ENCODE data around the gene FCHSD2.

The FCHSD2 gene

DNA sequence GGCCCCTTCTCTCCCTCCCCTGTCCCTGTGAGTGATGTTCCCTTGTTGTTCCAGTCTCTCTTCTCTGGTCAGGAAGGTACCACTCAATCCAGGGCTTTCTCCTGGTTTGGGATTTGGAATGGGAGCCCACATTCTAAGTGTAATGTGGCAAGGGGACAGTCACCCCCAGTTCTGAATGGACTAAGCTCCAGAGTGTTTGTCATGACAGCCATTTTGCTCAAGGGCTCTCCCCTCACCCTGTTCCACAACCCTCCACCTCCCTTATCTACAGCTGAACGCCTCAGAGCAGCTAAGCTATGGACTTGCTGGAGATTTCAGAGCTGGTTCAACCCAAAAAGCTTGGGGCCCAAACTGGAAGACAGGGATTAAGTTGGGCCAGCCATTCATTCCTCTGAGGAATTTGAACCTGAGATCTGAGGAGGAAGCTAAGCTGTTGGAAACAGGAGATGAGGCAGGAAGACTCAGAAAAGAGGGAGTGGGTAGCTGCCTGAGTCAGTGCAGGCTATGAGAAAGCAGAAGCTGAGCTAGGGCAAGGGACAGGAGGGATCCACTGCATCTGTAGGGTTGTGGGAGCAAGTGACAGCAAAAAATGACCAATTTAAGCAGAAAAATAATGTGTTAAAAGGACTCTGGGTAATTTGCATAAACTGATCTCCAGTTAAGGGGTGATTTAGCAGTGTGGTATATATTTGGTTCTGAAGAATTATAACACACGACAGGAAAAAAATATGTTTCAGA lies 22.9 kb upstream of the FCHSD2 start:
- TF ChIP-seq, protein P1, sequence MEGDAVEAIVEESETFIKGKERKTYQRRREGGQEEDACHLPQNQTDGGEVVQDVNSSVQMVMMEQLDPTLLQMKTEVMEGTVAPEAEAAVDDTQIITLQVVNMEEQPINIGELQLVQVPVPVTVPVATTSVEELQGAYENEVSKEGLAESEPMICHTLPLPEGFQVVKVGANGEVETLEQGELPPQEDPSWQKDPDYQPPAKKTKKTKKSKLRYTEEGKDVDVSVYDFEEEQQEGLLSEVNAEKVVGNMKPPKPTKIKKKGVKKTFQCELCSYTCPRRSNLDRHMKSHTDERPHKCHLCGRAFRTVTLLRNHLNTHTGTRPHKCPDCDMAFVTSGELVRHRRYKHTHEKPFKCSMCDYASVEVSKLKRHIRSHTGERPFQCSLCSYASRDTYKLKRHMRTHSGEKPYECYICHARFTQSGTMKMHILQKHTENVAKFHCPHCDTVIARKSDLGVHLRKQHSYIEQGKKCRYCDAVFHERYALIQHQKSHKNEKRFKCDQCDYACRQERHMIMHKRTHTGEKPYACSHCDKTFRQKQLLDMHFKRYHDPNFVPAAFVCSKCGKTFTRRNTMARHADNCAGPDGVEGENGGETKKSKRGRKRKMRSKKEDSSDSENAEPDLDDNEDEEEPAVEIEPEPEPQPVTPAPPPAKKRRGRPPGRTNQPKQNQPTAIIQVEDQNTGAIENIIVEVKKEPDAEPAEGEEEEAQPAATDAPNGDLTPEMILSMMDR (IDR thresholded peaks at IDR 0.05; ENCODE audit: low read depth, low read length) = no peak
- DNase-seq (ENCODE audit: extremely low read depth, low read depth) = no peak

DNA sequence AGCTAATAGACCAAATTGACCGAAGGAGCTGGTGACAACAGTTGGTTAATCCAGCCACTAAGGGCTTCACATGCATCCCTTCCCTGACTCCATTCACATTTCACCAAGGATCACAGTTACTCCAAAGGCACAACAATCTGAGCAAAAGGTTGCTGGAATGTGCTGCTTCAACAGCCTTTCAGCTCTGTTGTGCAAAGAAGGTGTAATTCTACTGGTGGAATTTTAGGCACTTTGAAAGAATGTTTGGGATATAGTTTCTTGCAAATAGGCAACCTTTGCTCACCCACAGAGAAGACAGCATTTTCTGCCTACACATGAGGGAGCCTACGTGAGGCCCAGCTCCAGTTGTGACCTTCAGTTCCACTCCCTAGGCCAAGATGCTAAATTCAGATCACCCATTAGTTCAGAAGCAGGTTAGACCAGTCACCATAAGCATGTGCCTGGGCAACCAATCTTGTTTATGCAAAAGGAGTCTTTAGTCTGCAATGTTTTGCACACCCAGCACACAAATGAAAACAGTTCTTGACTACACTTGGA lies 21.6 kb upstream of the FCHSD2 start:
- no peak for DNase-seq (ENCODE audit: extremely low read depth, low read depth)
- TF ChIP-seq, protein P1 (IDR thresholded peaks at IDR 0.05; ENCODE audit: low read depth, low read length) = no peak

DNA sequence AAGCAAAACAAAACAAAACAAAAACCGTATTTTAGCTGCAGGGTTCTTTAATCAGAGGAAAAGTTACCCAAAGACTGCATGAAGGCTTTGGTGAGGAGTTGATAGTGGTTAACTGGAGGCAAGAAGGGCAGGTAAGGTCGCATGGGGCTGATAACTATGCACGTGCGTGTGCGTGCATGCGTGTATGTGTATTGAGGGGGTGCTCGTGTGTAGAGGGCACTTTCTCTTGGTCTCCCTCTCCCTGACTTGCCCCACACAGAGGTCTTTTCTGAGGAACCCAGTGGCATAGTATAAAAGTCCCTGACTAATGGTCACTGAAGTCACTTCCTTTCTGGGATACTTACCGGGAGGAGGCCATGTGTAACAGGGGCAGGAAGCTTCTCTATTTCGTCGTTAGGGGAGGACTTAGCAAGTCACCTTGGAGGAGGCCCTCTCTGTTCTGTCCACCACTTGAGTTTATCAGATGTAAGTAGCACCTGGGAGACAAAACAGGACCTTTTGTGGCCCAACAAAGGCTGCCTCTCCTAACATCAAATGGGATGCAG lies 20.1 kb upstream of the FCHSD2 start:
- DNase-seq (ENCODE audit: extremely low read depth, low read depth) = no peak
- TF ChIP-seq, protein P1 (IDR thresholded peaks at IDR 0.05; ENCODE audit: low read depth, low read length) = no peak

DNA sequence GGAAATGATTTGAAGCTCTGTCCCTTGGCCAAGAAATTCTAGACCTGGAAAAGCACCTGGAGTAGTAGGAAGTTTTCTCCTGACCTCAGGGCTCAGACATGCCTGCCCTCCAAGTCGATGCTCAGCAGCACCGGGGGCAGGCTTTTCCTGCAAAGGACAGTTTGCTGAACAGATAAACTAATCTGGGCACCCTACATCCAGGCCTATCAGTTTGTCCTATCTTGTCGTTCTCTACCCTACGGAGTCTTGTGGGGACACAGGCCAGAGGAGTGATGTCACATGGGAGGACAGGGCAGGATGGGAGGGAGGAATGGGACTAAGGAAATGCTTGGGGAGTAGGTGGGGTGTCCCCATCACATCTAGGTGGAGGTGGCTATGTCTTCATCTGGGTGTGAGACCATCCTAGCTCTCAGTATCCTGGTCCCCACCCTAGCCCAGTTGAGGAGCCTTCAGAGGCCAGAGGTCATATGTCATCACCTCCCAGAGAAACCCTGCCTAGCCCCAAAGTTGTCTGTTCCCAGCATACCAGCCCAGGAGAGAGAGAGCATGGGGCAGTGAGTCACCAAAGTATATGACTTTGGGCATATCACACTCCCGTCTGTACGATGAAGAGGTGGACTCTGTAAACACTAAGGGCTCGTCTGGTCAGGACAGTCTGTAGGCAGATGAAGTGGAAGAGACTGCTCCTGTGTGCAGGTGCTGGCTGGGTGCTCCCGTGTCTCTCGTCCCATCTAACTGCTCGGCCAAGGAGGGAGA lies 18.1 kb upstream of the FCHSD2 start:
- DNase-seq (ENCODE audit: extremely low read depth, low read depth) = no peak
- TF ChIP-seq, protein P1 (IDR thresholded peaks at IDR 0.05; ENCODE audit: low read depth, low read length) = no peak

DNA sequence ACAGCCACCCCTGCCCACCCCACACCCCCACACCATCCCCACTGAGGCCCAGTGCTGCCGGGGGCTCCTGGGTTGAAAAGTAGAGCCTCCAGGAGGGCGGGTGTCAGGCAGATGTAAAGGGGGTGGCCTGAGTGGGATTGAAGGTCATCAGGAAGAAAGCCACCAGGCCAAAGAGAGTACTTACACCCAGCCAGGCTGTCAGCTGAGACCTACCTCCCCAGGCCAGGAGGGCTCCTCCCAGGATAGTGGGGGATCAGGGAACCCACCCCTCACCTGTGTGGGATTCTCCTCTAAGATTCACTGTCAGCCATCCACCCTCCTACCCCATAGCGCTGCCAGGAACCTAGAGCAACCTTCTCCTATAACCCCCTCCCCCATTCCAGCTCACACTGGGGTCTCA lies 17.2 kb upstream of the FCHSD2 start:
- TF ChIP-seq, protein P1 (IDR thresholded peaks at IDR 0.05; ENCODE audit: low read depth, low read length) = no peak
- no peak for DNase-seq (ENCODE audit: extremely low read depth, low read depth)

DNA sequence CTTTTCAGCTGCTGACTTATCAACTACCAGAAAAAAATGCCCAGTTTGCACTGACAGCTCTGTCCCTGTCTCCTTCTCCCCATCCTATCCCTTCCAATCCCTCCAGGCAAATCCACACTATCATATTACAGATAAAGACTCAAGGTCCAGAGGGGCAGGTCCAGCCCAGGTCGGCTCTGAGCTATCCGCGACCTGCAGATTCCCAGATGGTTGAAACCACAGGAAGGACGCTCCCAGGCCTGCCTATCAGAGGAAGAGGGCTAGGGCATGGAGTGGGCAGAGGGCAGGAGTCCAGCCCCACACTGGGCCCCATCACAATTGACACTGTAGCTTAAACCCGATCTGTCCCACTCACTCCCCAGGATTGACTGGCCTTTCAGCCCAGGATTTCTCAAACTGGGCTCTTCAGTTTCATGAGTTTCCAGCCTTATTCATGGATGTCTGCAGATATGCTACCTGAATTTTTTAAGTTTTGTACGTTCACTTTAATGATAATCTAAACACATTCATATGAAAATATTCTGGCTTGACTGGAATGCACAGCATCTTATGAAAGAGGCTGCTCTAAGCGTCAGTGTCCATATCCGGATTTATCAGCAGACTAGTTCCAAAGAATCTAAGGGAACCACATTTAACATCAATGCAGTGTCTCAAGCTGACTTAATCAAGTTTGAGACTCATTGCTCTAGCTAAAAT lies 16.4 kb upstream of the FCHSD2 start:
- TF ChIP-seq, protein P1 (IDR thresholded peaks at IDR 0.05; ENCODE audit: low read depth, low read length) = no peak
- no peak for DNase-seq (ENCODE audit: extremely low read depth, low read depth)

Measured in AG09319 (cell line).